Left forelimb (tissue), 1 donor: Measurements from ENCODE around the gene METTL5.
"Not testable (repeated sequence)": the region's sequence is repeated elsewhere in the genome, so short reads cannot be mapped to it uniquely, and the experiment has no call there.

Experiments used
- DNase-seq: peaks from one replicate; pipeline ENCODE4 v3.0.0-alpha.2; 2018; ENCODE audit warnings: low spot score

The METTL5 gene

DNA sequence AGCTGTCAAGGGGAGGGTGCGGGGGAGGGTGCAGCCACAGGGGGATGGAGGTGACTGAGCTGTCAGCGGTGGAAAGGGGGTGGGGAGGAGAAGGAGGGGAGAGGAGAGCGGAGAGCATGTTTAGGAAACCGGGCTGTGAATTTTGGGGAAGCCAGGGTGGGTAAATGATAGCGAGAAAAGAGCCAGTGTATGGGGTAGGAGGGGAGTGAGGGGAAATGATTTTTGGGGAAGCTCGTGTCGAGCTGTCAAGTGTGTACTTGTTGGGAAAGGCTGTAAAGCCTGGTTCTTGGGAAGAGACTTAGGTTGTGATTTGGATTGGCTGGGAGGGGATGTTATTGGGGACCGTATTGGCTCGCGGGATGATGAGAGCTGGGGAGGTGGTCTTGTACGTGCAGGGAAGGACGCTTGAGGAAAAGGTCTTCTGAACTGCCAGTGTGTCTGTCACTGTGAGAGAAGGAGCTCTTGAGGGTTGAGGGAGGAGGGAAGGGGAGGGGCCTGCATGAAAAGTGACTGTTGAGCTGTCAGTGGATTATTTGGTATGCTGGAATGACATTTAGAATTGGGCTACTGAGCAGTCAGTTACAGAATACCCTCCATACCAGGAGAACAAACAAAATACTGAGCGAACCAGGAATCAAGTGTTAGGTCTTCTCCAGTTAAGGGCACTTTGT lies 3.6 kb upstream of the METTL5 start:
- DNase-seq = no peak

DNA sequence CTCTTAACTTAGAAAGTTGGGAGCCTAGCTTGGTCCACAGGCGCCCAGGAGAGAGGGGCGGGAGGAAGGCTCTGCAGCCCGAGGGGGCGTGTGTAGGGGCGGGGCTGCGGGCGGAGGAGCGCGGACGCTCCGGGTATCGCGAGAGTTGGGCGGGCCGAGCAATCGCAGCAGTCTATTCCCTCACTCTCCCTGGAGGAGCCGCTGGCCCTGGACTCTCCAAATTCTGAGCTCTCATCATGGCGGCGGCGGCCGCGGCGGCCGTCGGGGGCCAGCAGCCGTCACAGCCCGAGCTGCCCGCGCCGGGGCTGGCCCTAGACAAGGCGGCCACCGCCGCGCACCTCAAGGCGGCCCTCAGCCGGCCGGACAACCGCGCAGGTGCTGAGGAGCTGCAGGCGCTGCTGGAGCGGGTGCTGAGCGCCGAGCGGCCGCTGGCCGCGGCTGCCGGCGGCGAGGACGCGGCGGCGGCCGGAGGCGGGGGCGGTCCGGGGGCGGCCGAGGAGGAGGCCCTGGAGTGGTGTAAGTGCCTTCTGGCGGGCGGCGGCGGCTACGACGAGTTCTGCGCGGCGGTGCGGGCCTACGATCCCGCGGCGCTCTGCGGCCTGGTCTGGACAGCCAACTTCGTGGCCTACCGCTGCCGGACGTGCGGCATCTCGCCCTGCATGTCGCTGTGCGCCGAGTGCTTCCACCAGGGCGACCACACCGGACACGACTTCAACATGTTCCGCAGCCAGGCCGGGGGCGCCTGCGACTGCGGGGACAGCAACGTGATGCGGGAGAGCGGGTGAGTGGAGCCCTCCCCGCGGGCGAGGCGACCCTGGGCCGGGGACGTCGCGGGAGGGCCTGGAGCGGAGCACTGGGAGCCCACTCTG lies 2.8 kb upstream of the METTL5 start, which contains the start of gene UBR3:
UBR3 (plus strand) TSS at position 183 of the 869 bp plus-strand sequence; CDS start at position 237, 54 bp downstream.
- DNase-seq = peak; percentile 96

DNA sequence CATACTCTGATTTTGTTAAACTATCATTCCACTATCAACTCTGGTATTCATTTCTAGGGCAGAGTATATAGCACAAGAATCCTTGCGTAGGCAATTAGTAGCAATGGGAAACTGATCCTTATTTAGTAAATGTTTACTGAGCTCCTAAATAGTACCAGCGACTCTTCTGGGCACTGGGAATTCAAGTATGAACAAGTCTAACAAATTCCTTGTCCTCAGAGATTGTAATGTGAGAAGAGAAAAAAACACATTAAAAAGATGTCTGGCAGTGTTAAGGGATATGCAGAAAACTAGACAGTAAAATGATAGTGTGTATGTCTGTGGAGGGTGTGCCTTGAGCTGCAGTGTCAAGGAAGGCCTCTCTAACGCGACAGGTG lies 721 bp downstream of the METTL5 start:
- no peak for DNase-seq

DNA sequence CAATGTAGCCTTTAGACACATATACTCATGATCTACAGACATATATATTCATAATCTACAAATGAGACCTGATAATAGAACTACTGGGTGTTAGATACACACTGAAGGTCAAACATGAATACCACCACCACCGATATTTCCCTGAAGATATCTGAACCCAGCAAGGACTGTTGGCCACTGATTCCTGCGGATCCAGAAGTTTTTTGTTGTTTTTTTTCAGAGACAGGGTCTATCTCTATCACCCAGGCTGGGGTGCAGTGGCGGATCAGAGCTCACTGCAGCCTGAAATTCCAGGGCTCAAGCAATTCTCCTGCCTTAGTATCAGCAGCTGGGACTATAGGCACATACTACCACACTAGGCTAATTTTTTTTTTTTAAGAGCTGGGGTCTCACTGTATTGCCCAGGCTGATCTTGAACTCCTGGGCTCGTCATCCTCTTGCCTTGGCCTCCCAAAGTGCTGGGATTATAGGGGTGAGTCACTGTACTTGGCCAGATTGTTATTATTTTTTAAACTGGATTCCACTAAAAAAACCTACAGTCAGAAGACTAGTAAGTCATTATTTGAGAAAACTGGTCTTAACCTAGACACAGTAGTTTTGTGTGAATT lies 1.8 kb downstream of the METTL5 start:
- DNase-seq = no peak

DNA sequence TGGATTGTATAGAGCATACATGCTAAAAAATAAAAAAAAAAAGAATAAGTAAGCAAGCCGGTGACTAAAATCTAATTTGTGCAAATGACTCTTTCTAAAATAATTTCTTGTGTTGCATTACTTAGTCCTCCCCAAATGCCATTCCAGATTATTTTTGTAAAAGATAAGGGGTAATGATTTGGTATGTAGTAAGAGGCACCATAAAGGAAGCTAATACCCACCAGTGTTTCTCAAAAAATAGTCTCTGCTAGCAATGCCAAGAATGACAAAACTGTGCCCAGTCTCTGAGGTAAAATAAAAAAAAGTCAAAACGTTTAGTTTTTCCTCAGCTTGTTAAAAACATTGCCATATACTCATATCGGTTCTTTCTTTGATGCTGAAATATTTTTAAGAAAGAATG lies 2.7 kb downstream of the METTL5 start:
- DNase-seq = no peak

DNA sequence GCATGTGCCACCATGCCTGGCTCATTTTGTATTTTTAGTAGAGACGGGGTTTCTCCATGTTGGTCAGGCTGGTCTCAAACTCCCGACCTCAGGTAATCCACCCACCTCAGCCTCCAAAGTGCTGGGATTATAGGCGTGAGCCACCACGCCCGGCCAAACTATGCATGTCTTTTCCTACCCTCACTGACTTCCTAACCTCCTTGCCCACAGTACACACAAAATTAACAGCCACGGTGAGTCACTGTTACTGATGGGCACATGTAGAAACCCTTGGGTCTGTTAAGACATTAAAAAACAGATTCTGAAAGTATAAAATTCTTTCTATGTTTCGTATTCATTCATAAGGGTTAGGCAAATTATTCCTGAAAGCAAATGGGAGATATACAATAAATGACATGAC lies 4.6 kb downstream of the METTL5 start:
- not testable (repeated sequence) for DNase-seq

DNA sequence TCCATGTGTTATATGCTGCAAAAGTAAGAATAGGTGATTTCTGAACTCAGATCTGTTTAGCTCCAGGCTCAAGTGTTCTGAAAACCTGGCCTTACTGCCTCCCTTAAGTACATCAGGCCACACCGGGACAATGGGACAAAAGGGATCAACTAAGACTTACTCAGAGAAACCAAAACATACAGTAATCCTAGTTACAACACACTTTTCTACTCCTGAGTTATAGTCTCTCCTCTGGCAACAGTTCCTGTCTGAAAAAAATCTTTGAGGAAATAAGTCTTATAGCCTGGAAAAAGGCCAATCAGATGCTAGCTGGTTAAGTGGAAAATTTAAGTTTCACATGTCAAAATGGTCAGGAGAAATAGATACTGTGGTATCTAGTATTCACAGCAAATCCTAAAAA lies 5.6 kb downstream of the METTL5 start:
- no peak for DNase-seq

DNA sequence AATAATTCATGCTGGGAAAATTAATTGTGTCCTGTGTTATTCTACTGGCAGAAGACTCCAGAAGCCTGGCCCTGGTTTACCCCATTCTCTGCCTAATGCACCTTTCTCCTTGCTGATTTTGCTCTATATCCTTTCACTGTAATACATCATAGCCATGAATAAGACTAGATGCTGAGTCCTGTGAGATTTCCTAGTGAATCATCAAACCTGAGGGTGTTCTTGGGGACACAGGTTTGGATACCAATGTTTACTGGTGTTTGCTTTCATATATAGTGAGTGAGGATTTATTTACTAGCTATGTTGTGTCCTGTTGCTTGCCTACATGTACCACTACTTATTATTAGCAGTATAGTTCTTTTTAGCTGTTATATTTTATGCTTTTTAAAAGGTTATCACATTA lies 6.5 kb downstream of the METTL5 start:
- no peak for DNase-seq

DNA sequence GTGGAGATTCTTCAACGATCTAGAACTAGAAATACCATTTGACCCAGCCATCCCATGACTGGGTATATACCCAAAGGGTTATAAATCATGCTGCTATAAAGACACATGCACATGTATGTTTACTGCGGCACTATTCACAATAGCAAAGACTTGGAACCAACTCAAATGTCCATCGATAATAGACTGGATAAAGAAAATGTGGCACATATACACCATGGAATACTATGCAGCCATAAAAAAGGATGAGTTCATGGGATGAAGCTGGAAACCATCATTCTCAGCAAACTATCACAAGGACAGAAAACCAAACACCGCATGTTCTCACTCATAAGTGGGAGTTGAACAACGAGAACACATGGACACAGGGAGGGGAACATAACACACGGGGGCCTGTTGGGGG lies 7.3 kb downstream of the METTL5 start:
- not testable (repeated sequence) for DNase-seq

DNA sequence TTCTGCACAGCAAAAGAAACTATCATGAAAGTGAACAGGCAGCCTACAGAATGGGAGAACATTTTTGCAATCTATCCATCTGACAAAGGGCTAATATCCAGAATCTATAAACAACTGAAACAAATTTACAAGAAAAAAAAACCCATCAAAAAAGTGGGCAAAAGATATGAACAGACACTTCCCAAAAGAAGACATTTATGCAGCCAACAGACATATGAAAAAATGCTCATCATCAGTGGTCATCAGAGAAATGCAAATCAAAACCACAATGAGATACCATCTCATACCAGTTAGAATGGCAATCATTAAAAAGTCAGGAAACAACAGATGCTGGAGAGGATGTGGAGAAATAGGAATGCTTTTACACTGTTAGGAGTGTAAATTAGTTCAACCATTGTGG lies 7.7 kb downstream of the METTL5 start:
- DNase-seq = not testable (repeated sequence)

DNA sequence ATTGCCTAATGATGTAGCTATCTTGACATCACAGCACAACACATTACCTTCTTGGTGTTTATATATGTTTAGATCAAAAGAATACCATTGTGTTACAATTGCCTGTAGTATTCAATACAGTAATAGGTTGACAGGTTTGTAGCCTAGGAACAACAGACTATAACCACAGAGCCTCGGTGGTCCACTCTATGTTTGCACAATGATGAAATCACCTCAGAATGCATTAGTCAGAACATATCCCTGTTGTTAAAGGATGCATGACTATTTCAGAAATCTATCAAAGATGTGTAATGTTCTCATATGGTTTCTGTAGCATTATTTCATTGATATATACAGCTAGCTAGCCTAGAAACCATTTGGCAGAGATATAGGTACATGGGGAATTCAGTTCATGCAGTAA lies 8.9 kb downstream of the METTL5 start:
- no peak for DNase-seq

DNA sequence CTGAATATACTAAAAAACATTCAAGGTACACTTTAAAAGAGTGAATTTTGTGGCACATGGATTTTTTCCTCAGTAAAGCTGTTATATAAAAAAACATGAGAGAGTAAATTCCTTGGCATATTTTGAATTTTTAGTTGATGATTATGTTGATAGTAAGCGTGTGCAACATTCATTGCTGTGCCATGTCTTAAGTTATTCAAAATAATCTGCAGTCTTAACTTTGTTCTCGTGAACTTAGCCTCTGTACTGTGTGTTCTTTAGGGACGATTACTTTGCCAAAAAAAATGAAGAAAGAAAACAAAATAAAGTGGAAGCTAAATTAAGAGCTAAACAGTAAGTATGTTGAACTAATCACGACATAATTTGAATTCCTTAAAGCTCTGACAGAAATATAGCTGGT lies 16.5 kb downstream of the METTL5 start:
- no peak for DNase-seq

DNA sequence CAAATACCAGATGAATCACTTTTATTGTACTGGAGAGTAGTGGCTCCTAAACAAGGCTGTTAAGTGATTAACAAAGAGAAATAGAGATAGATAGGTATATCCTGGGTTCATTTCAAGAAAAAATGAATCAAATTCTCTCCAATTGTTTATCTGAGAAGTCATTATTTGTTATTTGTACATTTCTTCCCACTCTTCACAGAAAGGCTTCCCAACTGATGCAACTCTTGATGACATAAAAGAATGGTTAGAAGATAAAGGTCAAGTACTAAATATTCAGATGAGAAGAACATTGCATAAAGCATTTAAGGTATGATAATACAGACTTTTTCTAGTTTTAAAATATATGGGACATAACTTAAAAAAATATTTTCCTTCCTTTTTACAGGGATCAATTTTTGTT lies 18.1 kb downstream of the METTL5 start:
- DNase-seq = no peak

DNA sequence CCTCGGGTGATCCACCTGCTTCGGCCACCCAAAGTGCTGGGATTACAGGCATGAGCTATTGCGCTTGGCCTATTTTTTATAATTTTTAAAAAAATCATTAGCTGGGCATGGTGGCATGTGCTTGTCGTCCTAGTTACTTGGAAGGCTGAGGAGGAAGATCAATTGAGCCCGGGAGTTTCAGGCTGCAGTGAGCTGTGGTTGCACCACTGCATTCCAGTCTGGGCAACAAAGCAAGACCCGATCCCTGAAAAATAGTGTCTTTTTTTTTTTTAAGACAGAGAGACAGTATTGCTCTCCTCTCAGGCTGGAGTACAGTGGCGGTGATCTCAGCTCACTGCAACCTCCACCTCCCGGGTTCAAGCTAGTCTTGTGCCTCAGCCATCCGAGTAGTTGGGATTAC lies 21.2 kb downstream of the METTL5 start:
- DNase-seq = no peak

DNA sequence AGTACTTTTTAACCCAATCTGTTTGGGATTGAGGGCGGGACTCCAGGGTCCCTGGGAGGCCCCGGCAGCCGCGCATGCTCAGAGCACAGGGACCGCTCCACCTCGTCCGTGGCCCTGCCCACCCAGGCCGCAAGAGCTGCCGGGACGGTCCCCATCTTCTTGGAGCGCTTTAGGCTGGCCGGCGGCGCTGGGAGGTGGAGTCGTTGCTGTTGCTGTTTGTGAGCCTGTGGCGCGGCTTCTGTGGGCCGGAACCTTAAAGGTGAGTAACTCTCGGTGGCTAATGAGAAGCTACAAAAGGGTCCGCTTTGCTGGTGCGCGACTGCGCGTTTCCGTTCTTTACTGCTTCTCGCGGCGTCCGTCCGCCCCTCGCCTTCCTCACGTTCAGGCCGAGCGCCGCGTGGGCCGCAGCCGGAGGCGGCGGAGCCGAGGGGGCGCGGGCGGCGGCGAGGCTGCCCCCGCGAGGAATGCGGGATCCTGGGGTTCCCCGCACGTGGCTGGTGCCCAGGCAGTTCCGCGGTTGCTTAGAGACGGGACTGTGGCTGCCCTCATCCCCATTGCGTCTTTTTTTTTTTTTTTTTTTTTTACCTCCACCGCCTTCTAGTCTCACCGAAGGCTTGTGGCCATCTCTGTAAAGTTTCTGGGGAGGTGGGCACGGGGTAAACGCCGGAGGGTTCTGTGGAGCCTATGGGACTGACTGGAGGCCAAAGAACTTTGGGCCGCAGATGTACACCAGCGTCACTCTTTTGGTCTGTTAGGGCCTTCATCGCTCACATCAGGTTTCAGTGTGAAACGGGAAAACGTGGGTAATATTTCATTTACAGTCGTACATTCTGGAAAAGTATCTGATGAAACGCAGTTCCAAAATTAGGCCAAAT lies 25.8 kb downstream of the METTL5 start, which contains the start of gene SSB:
SSB (plus strand) TSS at position 154 of the 875 bp plus-strand sequence. CDS start 2,090 bp downstream, outside the sequence.
- peak; percentile 93 for DNase-seq

DNA sequence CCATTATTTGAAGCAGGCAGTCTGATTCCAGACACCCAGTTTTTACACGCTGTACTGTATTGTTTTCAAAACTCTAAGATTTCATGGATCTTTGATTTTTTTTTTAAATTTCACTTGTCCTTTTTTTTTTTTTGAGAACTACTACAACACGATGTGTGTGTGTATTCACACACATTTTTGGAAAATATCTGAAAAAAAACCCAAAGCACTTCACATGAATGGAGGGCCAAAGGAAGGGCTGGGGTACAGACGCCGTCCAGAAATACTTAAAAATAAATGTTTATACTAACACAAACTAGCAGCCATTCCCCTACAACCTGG lies 26.3 kb downstream of the METTL5 start:
- DNase-seq = no peak

DNA sequence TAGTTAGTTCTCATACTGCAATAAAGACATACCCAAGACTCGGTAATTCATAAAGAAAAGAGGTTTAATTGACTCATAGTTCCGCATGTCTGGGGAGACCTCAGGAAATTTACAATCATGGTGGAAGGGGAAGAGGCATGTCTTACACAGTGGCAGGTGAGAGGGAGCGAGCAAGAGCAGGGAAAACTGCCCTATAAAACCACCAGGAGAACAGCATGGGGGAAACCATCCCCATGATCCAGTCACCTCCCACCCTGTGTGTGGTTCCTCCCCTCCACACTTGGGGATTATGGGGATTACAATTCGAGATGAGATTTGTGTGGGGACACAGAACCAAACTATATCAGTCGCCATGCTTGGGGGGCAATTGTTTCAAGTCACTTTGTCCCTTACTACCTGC lies 27.1 kb downstream of the METTL5 start:
- DNase-seq = no peak

DNA sequence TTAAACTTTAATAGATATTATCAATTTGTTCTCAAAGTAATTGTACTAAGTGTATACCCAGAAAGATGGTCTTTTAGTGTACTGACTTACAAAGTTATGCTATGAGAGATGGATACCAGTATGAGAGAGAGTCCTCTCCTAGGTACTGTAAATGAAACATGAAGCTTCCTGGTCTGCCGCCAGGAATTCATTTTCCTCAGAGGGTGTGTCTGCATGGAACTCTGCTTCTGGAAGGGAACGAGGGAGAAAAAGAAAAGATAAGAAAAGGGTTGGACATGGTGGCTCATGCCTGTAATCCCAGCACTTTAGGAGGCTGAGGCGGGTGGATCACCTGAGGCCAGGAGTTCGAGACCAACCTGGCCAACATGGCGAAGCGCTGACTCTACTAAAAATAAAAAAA lies 28.3 kb downstream of the METTL5 start:
- no peak for DNase-seq

DNA sequence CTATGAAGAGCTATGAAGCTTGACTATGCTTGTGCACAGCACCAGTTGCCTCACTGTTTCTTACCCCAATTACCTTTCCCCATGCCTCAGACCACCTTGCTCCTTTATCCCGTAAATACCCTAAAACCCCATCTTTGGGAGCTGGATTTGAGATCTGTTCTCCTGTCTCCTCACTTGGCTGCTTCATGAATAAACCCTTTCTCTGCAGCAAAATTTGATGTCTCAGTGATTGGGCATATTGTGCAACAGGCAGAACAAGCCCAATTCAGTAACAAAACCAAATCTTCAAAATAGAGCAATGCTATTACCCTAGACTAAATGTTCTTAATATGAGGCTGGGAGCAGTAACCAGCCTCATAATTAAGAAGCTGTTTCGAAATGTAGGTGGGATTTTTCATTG lies 29.5 kb downstream of the METTL5 start:
- no peak for DNase-seq

DNA sequence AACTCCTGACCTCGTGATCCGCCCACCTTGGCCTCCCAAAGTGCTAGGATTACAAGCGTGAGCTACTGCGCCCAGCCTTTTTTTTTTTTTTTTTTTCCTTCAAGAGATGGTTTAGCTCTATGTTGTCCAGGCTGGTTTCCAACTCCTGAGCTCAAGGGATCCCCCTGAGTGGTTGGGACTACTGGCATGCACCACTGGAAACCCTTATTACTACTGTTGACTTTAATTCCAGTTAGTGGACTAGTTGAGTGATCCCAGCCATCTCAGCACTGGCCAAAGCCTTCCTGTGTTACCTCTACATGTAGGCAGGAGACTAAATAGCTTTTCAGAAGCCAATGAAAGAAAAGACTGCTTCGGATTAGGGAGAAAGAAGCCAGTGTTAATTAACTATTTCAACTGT lies 34.1 kb downstream of the METTL5 start:
- DNase-seq = no peak

DNA sequence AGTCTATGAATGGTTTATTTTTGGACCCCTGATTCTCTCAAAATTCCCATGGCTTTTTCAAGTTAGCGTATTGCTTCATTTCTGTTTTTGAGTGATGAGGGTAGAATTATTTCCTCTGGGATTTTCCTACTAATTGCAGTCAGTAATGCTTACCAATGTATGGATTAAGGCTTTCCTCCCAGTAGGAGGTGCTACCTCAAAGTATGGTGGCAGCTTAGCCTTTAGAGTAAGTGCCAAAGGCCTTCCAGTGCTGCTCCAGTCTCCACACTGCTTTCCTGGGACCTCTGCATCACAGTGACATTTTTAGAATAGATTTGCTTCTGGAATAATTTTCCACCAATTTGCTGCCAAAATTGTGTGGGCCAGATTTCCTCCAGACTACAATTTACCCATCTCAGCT lies 42.2 kb downstream of the METTL5 start:
- DNase-seq = no peak
